SU-DHL-6 (cell line): Measurements from ENCODE around the gene TTC23.

ENCODE experiments used
- H2AFZ ChIP-seq: fragments of 200-600 bp; sonication (generic); 2 replicates; pipeline ENCODE4 v1.6.1; 2014; ENCODE audit warnings: low read depth, mild to moderate bottlenecking, moderate library complexity, mixed read lengths, antibody characterized with exemption, low read length; ENCODE audit not compliant: severe bottlenecking
- H3F3A ChIP-seq: fragments of 200-600 bp; shearing (Covaris generic); 2 replicates; pipeline ENCODE4 v1.6.0; 2016; ENCODE audit warnings: antibody characterized with exemption, mild to moderate bottlenecking; ENCODE audit not compliant: insufficient read depth
- H3K27ac ChIP-seq: fragments of 200-600 bp; sonication (generic); 2 replicates; pipeline ENCODE4 v1.5.1; 2016; ENCODE audit warnings: low read depth, mild to moderate bottlenecking, low read length, moderate library complexity, mixed read lengths
- H3K27me3 ChIP-seq: fragments of 200-600 bp; sonication (generic), shearing (Covaris generic); 2 replicates; pipeline ENCODE4 v1.6.0; 2014; ENCODE audit warnings: mild to moderate bottlenecking, low read length
- H3K36me3 ChIP-seq: fragments of 200-600 bp; sonication (generic); 2 replicates; pipeline ENCODE4 v1.6.1; 2014; ENCODE audit warnings: mild to moderate bottlenecking, low read length, mixed read lengths
- H3K4me2 ChIP-seq: fragments of 300-600, 200-600 bp; shearing (Covaris generic), sonication (generic); 2 replicates; pipeline ENCODE4 v1.6.0; 2014; ENCODE audit warnings: low read length, low read depth, mild to moderate bottlenecking; ENCODE audit not compliant: poor library complexity, severe bottlenecking
- H3K4me3 ChIP-seq: fragments of 200-600 bp; sonication (generic); 2 replicates; pipeline ENCODE4 v1.5.1; 2014; ENCODE audit warnings: antibody characterized with exemption, low read length, mild to moderate bottlenecking, mixed read lengths; ENCODE audit not compliant: insufficient read depth, poor library complexity, severe bottlenecking
- H3K79me2 ChIP-seq: fragments of 200-600 bp; sonication (generic); 2 replicates; pipeline ENCODE4 v1.6.1; 2014; ENCODE audit warnings: mild to moderate bottlenecking, low read length, moderate library complexity; ENCODE audit not compliant: insufficient read depth
- H3K9ac ChIP-seq: fragments of 200-600 bp; sonication (generic); 2 replicates; pipeline ENCODE4 v1.7.0; 2014; ENCODE audit warnings: mild to moderate bottlenecking, low read length
- H3K9me2 ChIP-seq: fragments of 200-600 bp; sonication (generic); replicated peaks from 2 replicates; pipeline ENCODE4 v1.6.1; 2014; ENCODE audit warnings: low read length; ENCODE audit not compliant: insufficient read depth
- H3K9me3 ChIP-seq: fragments of 200-600 bp; sonication (generic); 2 replicates; pipeline ENCODE4 v1.6.1; 2014; ENCODE audit warnings: low read length, mixed read lengths; ENCODE audit not compliant: insufficient read depth
- H4K20me1 ChIP-seq: fragments of 200-600 bp; sonication (generic); 2 replicates; pipeline ENCODE4 v1.6.1; 2014; ENCODE audit warnings: low read depth, mild to moderate bottlenecking, antibody characterized with exemption, low read length, moderate library complexity, mixed read lengths
- EZH2phosphoT487 ChIP-seq: fragments of 200-600 bp; sonication (generic), shearing (Covaris generic); conservative IDR thresholded peaks from 2 replicates; pipeline ENCODE4 v1.6.1; 2018; ENCODE audit warnings: mild to moderate bottlenecking, antibody characterized with exemption, low read length, moderate library complexity, mixed read lengths
- TF ChIP-seq, protein P1 (sequence below): fragments of 200-600 bp; sonication (generic); IDR thresholded peaks from one replicate; pipeline ENCODE4 v1.5.1; 2017; ENCODE audit warnings: antibody characterized with exemption, mild to moderate bottlenecking, low read length, moderate library complexity; ENCODE audit not compliant: insufficient read depth, poor library complexity, severe bottlenecking

Gene TTC23

DNA sequence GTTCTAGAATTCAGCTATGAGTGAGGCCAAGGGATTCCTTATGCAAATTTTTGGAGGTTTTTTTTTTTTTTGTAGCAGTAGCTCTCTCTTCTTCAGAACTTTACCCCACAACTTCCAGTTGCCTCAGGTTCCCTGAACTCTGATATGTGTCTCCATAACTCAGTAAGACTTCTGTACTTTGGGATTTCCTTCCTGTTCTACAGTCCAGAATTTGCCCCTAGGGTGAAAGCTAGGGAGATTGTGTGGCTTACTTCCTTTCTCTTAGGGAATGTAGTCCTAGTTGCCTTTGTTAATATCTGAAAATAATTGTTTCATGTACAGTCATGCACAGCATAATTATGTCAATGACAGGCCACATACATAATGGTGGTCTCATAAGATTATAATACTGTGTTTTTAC lies 32.7 kb upstream of the TTC23 start:
- H3K27me3 ChIP-seq, result no peaks in the 10 kb centered on the region
- no peaks in the 10 kb centered on the region for H3K36me3 ChIP-seq
- no peak overlapping the region for H3K9ac ChIP-seq
- H3K4me3 ChIP-seq, result no peak overlapping the region
- H3K9me2 ChIP-seq, result no peaks in the 10 kb centered on the region
- H4K20me1 ChIP-seq, result 0 out of 2 replicates have a peak, but pooled peaks cover 5% of the 10 kb centered on the region
- TF ChIP-seq EZH2phosphoT487, result no peak
- TF ChIP-seq, protein P1, sequence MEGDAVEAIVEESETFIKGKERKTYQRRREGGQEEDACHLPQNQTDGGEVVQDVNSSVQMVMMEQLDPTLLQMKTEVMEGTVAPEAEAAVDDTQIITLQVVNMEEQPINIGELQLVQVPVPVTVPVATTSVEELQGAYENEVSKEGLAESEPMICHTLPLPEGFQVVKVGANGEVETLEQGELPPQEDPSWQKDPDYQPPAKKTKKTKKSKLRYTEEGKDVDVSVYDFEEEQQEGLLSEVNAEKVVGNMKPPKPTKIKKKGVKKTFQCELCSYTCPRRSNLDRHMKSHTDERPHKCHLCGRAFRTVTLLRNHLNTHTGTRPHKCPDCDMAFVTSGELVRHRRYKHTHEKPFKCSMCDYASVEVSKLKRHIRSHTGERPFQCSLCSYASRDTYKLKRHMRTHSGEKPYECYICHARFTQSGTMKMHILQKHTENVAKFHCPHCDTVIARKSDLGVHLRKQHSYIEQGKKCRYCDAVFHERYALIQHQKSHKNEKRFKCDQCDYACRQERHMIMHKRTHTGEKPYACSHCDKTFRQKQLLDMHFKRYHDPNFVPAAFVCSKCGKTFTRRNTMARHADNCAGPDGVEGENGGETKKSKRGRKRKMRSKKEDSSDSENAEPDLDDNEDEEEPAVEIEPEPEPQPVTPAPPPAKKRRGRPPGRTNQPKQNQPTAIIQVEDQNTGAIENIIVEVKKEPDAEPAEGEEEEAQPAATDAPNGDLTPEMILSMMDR, result no peak
- H2AFZ ChIP-seq, result no peak overlapping the region
- no peak overlapping the region for H3K27ac ChIP-seq
- no peaks in the 10 kb centered on the region for H3K79me2 ChIP-seq
- H3K4me2 ChIP-seq, result no peak overlapping the region
- no peaks in the 10 kb centered on the region for H3K9me3 ChIP-seq
- 0 out of 2 replicates have a peak, but pooled peaks cover 3% of the 10 kb centered on the region for H3F3A ChIP-seq

DNA sequence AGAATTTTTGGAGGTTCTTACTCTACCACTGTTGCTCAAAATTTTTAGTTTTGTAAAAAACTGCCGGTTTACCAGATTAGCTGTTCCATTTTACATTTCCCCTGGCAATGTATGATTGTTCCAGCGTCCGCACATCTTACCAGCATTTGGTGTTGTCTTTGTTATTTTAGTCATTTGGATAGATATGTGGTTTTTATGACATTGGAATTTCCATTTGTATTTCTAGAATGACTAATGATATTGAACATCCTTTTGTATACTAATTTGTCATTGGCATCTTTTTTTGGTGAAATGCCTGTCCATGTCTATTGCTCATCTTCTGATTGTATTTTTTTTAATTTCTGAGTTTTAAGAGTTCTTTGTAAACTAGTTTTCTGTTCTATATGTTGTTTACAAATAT lies 30.4 kb upstream of the TTC23 start:
- Histone ChIP-seq H3K27ac (no peak overlapping the region), H2AFZ (no peak overlapping the region), H3K9me2 (no peaks in the 10 kb centered on the region), H3K79me2 (no peaks in the 10 kb centered on the region), H3F3A (no peaks in the 10 kb centered on the region), H3K4me3 (no peak overlapping the region), H3K9me3 (no peaks in the 10 kb centered on the region), H3K36me3 (no peaks in the 10 kb centered on the region), H3K27me3 (no peaks in the 10 kb centered on the region), H3K9ac (no peak overlapping the region), H3K4me2 (no peak overlapping the region), H4K20me1 (0 out of 2 replicates have a peak, but pooled peaks cover 10% of the 10 kb centered on the region)
- TF ChIP-seq EZH2phosphoT487, result no peak
- TF ChIP-seq, protein P1, result no peak

DNA sequence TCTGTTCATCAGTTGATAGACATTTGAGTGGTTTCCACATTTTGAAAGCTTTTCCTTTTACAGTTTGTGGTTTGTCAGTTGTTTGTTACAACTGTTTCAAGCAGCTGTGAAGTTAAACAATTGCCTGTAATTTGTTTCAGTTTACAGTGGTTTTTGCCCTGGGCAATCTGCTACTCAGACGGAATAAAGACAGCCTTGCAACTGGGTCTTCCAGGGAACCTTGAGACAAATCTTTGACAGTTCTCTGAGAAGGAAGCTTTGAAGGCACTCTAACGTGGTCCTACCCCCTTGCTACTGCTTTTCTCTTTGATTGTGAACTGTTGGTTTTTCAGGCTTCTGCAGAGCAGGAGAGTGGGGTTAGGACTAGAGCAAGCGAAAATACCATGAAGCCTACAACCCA lies 29.9 kb upstream of the TTC23 start:
- no peaks in the 10 kb centered on the region for H3K27me3 ChIP-seq
- H3K4me3 ChIP-seq, result no peak overlapping the region
- no peaks in the 10 kb centered on the region for H3K79me2 ChIP-seq
- H3K9me2 ChIP-seq, result no peaks in the 10 kb centered on the region
- H4K20me1 ChIP-seq, result 0 out of 2 replicates have a peak, but pooled peaks cover 10% of the 10 kb centered on the region
- H3K27ac ChIP-seq, result no peak overlapping the region
- H3K4me2 ChIP-seq, result no peak overlapping the region
- H3F3A ChIP-seq, result no peaks in the 10 kb centered on the region
- H2AFZ ChIP-seq, result no peak overlapping the region
- H3K9ac ChIP-seq, result no peak overlapping the region
- H3K9me3 ChIP-seq, result no peaks in the 10 kb centered on the region
- no peaks in the 10 kb centered on the region for H3K36me3 ChIP-seq
- TF ChIP-seq, protein P1, result no peak
- TF ChIP-seq EZH2phosphoT487, result no peak
